ENCODE measurements around the gene PPFIA3.

GRCh38 chr19:49085868-49086232 lies 33.5 kb upstream of the PPFIA3 start:
- TF ChIP-seq EZH2 (IDR thresholded peaks at IDR 0.05) (no peak), POLR2AphosphoS5 (IDR thresholded peaks at IDR 0.05; ENCODE audit: low read depth, low read length) (no peak), POLR2A (IDR thresholded peaks at IDR 0.05; ENCODE audit: borderline replicate concordance, extremely low read depth, insufficient read depth, insufficient read length) (no peak), ZNF274 (IDR thresholded peaks at IDR 0.05; ENCODE audit: low read depth, low read length) (no peak), CEBPB (IDR thresholded peaks at IDR 0.05; ENCODE audit: low read depth) (no peak)
- TF ChIP-seq, protein P1, sequence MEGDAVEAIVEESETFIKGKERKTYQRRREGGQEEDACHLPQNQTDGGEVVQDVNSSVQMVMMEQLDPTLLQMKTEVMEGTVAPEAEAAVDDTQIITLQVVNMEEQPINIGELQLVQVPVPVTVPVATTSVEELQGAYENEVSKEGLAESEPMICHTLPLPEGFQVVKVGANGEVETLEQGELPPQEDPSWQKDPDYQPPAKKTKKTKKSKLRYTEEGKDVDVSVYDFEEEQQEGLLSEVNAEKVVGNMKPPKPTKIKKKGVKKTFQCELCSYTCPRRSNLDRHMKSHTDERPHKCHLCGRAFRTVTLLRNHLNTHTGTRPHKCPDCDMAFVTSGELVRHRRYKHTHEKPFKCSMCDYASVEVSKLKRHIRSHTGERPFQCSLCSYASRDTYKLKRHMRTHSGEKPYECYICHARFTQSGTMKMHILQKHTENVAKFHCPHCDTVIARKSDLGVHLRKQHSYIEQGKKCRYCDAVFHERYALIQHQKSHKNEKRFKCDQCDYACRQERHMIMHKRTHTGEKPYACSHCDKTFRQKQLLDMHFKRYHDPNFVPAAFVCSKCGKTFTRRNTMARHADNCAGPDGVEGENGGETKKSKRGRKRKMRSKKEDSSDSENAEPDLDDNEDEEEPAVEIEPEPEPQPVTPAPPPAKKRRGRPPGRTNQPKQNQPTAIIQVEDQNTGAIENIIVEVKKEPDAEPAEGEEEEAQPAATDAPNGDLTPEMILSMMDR (IDR thresholded peaks at IDR 0.05 in 2 of 3, conservative IDR thresholded peaks at IDR 0.05 in 1 of 3; ENCODE audit: borderline replicate concordance in 1 of 3, insufficient read depth in 1 of 3, low read depth in 2 of 3, low read length in 2 of 3) = no peak
